K562 (cell line): ENCODE data around the gene FMNL2. TPM values are rescaled to one million over a fixed set of nuclear protein-coding genes. Genes with fewer than 3 reads are reported as not detected.

Experiments used
- GTF2F1 ChIP-seq: IDR thresholded peaks from 2 replicates; pipeline ENCODE4 v1.6.1; 2011; ENCODE audit warnings: low read depth, low read length, improper control_type of control experiment
- IFI16 ChIP-seq: fragments of 250-450 bp; sonication (Bioruptor Pico); IDR thresholded peaks from 2 replicates; pipeline ENCODE4 v2.1.2; 2022; ENCODE audit warnings: mild to moderate bottlenecking, inconsistent platforms
- JUND ChIP-seq, 2 experiments: IDR thresholded peaks; 2 replicates in 1 of 2; 3 replicates in 1 of 2; pipeline ENCODE4 v1.6.1; 2011; ENCODE audit warnings: borderline replicate concordance in 2 of 2, low read depth in 2 of 2, low read length in 2 of 2, improper control_type of control experiment in 1 of 2, missing biosample characterization in 1 of 2, missing genetic modification characterization in 1 of 2, missing genetic modification reagents in 1 of 2
- RFX5 ChIP-seq: IDR thresholded peaks from 2 replicates; pipeline ENCODE4 v1.6.1; 2011; ENCODE audit warnings: low read depth, mild to moderate bottlenecking, improper control_type of control experiment, low read length
- YY1 ChIP-seq, 3 experiments: IDR thresholded peaks; 2 replicates each; pipeline ENCODE4 v1.6.1; 2011; ENCODE audit warnings: low read length in 2 of 3, mild to moderate bottlenecking in 2 of 3, moderate library complexity in 2 of 3, borderline replicate concordance in 1 of 3, control low read depth in 1 of 3, low read depth in 1 of 3; ENCODE audit not compliant: insufficient read depth in 3 of 3, insufficient replicate concordance in 2 of 3, control insufficient read depth in 1 of 3, insufficient read length in 1 of 3; ENCODE audit errors: extremely low read depth in 1 of 3
- ZNF699 ChIP-seq: fragments of 250-450 bp; sonication (Bioruptor Pico); IDR thresholded peaks from 2 replicates; pipeline ENCODE4 v1.8.0; 2021; ENCODE audit warnings: mild to moderate bottlenecking, moderate library complexity; ENCODE audit not compliant: insufficient replicate concordance
- ZNF766 ChIP-seq: fragments of 200-800 bp; sonication (Bioruptor generic); conservative IDR thresholded peaks from 2 replicates; pipeline ENCODE4 v1.6.1; 2016; ENCODE audit warnings: missing genetic modification characterization, missing compliant biosample characterization
- polyA plus RNA-seq, 8 experiments: library from polyadenylated mRNA; depleted of rRNA in 4 of 8; stranded (reverse) in 5 of 8; unstranded in 3 of 8; fragments of >200 nt; fragmentation: Nextera tagmentation in 2 of 8; fragmentation: Illumina TruSeq in 1 of 8; extraction: Ambion mirVana in 2 of 8; extraction: Trizol in 1 of 8; gene quantifications; 2 replicates each; pipeline versions ENCODE4 v1.2.1 to v1.2.3, GENCODE V29; 2011 to 2014; ENCODE audit warnings: inconsistent platforms in 1 of 8, missing spikeins in 1 of 8
- total RNA-seq, 7 experiments: library from RNA; depleted of rRNA in 6 of 7; stranded (reverse); fragments of >200 nt in 6 of 7; fragmentation: Illumina TruSeq in 2 of 7; extraction: Trizol in 2 of 7; gene quantifications; 2 replicates each; pipeline versions ENCODE4 v1.2.1 to v1.2.3, GENCODE V29; 2011 to 2021; ENCODE audit warnings: low replicate concordance in 1 of 7
- TF ChIP-seq, protein P1 (sequence below), 2 experiments: fragments of 450-650 bp in 1 of 2; sonication (generic) in 1 of 2; formaldehyde crosslinking in 1 of 2; IDR thresholded peaks; 2 replicates each; pipeline versions ENCODE4 v1.7.1 to v1.9.0; 2016 to 2022; ENCODE audit warnings: inconsistent platforms in 1 of 2, mild to moderate bottlenecking in 1 of 2, missing genetic modification reagents in 1 of 2

FMNL2 gene
- total and polyA plus RNA-seq, 9 of the 15 experiments (the other 6 are each of a cell fraction or from before 2014, with no cell fraction given) = 0.15 to 0.49 (median 0.24) TPM; not detected in 1

DNA sequence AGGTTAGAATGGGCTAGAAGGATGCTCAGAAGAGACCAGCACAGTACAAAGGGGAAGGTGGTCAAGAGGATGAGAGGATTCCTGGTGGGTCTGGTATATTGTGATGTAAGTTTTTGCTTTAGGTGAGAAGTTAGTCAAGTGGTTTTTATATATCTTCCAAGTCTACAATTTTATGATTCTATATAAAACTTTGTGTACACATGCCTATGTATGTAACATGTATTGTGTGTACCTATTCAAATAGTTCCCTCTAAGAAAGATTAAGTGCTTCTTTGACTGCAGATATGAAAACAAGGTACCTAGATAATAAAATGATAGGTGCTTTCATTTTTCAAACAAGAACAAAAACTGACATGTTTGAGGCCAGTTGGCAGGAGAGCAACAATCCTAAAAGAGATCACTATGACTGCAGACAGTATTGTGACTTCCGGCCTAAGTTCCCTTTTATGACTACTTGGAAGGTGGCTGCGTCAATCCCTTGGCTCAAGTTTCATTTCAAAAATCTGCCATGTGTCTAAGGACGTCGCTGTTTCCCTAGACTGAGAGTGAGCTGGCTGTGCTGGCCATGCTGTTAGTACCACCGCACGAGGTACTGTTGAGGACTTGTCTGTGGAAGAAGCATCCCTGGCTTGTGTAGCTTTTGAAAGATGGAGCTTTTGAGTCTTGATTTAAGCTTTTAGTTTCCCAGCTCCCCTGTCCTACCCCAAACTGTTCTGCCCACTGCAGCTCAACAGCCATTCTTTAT is 259.2 kb downstream of the FMNL2 start (continued):
- TF ChIP-seq, protein P1, sequence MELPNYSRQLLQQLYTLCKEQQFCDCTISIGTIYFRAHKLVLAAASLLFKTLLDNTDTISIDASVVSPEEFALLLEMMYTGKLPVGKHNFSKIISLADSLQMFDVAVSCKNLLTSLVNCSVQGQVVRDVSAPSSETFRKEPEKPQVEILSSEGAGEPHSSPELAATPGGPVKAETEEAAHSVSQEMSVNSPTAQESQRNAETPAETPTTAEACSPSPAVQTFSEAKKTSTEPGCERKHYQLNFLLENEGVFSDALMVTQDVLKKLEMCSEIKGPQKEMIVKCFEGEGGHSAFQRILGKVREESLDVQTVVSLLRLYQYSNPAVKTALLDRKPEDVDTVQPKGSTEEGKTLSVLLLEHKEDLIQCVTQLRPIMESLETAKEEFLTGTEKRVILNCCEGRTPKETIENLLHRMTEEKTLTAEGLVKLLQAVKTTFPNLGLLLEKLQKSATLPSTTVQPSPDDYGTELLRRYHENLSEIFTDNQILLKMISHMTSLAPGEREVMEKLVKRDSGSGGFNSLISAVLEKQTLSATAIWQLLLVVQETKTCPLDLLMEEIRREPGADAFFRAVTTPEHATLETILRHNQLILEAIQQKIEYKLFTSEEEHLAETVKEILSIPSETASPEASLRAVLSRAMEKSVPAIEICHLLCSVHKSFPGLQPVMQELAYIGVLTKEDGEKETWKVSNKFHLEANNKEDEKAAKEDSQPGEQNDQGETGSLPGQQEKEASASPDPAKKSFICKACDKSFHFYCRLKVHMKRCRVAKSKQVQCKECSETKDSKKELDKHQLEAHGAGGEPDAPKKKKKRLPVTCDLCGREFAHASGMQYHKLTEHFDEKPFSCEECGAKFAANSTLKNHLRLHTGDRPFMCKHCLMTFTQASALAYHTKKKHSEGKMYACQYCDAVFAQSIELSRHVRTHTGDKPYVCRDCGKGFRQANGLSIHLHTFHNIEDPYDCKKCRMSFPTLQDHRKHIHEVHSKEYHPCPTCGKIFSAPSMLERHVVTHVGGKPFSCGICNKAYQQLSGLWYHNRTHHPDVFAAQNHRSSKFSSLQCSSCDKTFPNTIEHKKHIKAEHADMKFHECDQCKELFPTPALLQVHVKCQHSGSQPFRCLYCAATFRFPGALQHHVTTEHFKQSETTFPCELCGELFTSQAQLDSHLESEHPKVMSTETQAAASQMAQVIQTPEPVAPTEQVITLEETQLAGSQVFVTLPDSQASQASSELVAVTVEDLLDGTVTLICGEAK (IDR thresholded peaks at IDR 0.05) = no peak
- TF ChIP-seq, protein P1 (CRISPR knock-in tag; IDR thresholded peaks at IDR 0.05) = no peak
- no peak for TF ChIP-seq ZNF766 (CRISPR knock-in tag)
- TF ChIP-seq RFX5 = no peak
- TF ChIP-seq ZNF699 = no peak
- TF ChIP-seq YY1 (IDR thresholded peaks at IDR 0.05; ENCODE audit: borderline replicate concordance in 1 of 3, control insufficient read depth in 1 of 3, extremely low read depth in 1 of 3, insufficient read depth in 3 of 3, insufficient read length in 1 of 3, insufficient replicate concordance in 2 of 3, low read depth in 1 of 3, low read length in 2 of 3) = no peak
- no peak for TF ChIP-seq GTF2F1
- TF ChIP-seq IFI16 (CRISPR knock-in tag) = no peak
- TF ChIP-seq JUND (IDR thresholded peaks at IDR 0.05; ENCODE audit: borderline replicate concordance, low read depth, low read length) = peak; percentile 18; the same call in 1 of the 2 replicates
- no peak for TF ChIP-seq JUND (tag; IDR thresholded peaks at IDR 0.05; ENCODE audit: borderline replicate concordance, low read depth, low read length)
